GM18951 (cell line): Measurements from ENCODE around the gene ASNSD1.

ENCODE experiments used
- POLR2A ChIP-seq: IDR thresholded peaks from 4 replicates; pipeline ENCODE4 v1.6.1; 2011; ENCODE audit warnings: mild to moderate bottlenecking; ENCODE audit not compliant: insufficient read length, insufficient read depth; ENCODE audit errors: extremely low read depth
- in situ Hi-C: fragments of 300-500 bp; cut with MboI; formaldehyde crosslinking; loops from one replicate; pipeline ENCODE4 v1.12.0; 2022; ENCODE audit warnings: low sequenced_read_pairs, mixed read lengths, inconsistent platforms; ENCODE audit not compliant: unreplicated experiment

The ASNSD1 gene

GRCh38 chr2:189659734-189660133 is 1.5 kb upstream of the ASNSD1 start:
- in situ Hi-C loops = loop anchor here (25.0 kb wide), 2 partner anchors 103 to 403 kb away; partner anchors contain the start of genes MSTN and OSGEPL1
- TF ChIP-seq POLR2A = no peak

DNA sequence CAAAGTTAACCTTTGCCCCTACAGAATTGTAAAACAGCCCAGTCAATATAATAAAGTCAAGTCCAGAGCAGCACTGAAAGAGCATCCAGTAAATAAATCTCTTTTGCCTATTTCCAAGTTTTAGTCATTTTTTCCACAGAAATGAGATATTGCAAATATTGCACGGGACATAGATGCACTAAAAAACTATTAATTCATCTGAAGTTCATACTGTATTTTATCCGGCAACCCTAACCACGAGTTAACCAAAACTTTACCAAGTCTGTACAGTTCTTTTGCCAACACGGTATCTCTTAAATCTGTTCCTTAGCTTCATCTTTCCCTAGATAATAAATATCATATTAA is 484 bp upstream of the ASNSD1 start:
- TF ChIP-seq POLR2A = no peak
- in situ Hi-C loops = loop anchor here (25.0 kb wide), 2 partner anchors 102 to 402 kb away; partner anchors contain the start of genes MSTN and OSGEPL1

DNA sequence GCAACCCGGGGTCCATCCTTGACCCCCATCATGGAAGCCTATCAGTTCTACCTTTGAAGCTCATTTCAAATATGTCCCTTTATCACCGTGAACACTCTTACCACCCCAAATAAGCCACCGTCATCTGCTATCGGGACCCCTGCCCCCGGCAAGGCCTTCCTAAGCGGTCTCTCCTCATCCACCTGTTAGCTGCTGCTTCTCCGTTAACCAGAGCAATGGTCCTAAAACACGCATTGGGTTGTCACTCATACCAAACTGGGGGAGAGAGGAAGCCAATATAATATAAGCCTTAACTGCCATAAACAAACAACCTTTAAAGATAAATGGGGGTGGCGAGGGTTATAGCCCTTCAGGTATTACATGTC is 680 bp downstream of the ASNSD1 start:
- in situ Hi-C loops = loop anchor here (25.0 kb wide), 2 partner anchors 100 to 400 kb away; partner anchors contain the start of genes MSTN and OSGEPL1
- no peak for TF ChIP-seq POLR2A

DNA sequence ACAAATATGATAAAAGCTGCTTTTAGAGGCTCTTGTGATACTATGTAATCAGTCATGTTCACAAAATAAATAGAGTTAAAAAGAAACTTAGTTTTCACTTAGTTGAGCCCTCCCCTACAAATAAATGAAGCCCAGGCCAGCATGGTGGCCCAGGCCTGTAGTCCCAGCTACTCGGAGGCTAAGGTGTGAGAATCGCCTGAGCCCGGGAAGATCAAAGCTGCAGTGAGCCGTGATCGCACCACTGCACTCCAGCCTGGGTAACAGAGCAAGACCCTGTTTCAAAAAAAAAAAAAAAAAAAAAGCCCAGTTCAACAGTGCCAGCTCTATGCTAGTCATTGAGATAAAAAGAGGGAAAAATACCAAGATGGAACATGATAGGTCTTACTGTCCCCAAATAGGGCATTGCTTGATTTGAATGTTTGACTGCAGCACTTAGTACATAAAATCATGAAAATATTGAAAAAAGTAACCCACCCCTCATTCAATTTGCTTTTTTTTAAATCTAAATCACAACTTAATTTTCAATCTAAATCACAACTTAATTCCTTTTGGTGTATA is 1.5 kb downstream of the ASNSD1 start:
- TF ChIP-seq POLR2A = no peak
- in situ Hi-C loops = loop anchor here (25.0 kb wide), 2 partner anchors 100 to 400 kb away; partner anchors contain the start of genes MSTN and OSGEPL1

DNA sequence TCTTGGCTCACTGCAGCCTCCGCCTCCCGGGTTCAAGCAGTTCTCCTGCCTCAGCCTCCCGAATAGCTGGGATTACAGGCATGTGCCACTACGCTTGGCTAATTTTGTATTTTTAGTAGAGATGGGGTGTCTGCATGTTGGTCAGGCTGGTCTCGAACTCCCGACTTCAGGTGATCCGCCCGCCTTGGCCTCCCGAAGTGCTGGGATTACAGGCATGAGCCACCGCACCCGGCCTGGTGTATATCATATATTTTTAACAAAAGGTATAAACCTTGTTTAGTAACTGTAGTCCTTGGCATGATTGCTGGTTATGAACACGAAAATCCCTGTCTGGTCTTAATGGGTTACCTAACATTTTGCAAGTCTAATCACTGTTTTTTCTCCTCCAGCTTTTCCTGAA is 2.1 kb downstream of the ASNSD1 start:
- in situ Hi-C loops = loop anchor here (25.0 kb wide), 2 partner anchors 99 to 399 kb away; partner anchors contain the start of genes MSTN and OSGEPL1

DNA sequence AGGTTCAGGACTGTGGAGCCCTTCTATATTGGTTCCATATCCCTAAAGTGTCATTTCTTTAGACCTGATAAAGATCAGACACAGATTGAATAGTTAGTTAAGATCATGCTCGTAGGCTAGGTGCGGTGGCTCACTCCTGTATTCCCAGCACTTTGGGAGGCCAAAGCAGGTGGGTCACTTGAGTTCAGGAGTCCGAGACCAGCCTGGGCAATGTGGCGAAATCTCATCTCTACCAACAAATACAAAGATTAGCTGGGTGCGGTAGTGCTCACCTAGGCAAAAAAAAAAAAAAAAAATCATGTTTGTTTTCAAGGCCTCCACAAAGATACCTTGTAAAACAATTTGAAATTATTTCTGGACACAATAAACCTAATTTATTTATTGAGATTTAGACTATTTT is 8.7 kb downstream of the ASNSD1 start:
- in situ Hi-C loops = loop anchor here (25.0 kb wide), 2 partner anchors 92 to 392 kb away; partner anchors contain the start of genes MSTN and OSGEPL1
- no peak for TF ChIP-seq POLR2A

DNA sequence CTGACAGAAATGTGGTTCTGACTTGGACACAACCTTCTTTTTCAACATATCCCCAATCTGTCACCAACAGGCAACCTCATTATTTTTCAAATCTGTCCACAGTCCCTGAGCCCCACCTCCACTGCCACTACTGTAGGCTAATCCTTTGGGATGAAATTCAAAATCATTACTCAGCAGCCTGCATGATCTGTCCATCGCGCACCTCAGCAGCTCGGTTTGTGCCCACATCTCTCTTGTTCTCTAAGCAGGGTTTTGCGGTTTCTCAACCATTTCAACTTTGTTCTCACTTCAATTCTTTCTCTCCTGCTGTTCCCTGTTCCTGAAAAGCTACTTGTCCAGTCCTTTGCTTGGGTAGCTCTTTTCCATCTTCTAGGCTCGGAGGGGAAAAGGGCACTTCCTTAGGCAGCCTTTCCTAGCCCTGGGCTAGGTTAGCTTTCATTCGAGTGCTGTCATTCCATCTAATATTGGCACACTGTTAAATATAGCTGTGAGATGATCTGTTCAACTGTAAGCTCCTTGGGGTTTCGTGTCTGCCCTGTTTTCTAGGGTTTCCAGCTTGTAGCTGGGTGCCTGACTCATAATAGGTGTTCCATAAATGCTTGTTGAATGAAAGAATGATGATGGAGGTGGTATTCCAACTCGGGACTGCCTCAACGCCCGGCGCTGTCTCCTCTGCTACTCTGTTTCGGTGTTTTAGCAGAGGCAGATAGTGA is 12.6 kb downstream of the ASNSD1 start:
- in situ Hi-C loops = loop anchor here (25.0 kb wide), 2 partner anchors 88 to 388 kb away; partner anchors contain the start of genes MSTN and OSGEPL1
- TF ChIP-seq POLR2A = no peak

DNA sequence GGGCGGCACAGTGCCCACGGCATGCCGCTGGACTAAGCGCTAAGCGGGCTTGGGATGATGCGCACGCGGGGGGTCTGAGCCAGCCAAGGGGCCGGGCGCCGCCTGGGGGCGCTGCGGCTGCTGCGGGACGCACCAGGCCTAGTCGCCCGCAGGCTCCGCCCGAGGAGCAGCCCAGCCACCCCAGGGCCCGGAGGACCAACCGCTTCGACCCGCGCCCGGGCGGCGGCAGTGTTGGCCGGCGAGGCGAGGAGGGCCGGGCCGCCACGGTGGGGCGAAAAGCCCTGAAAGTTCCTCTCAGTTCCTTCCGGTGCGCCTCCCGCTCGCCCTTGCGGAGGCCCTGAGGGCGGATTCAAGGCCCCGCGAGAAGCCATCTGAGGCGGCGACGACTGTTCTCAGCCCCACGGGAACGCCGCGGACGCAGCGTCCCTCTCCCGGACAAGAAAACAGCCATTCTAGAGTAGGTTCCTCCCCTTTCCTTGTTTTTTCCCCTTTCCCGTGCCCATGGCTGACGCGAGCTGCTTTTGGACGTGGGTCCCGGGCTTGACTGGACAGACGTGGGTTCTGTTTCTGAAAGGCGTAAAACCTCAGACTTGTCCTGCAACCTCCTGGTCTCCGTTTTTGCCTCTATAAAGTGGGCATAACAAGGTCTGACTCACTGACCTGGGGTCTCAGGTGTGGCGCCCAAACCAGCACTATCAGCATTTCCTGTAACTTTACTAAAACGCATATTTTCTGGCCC is 13.3 kb downstream of the ASNSD1 start, which contains the start of gene ANKAR:
Gene ANKAR (plus strand): TSS at position 297 of the 739 bp plus-strand sequence. CDS start 1,821 bp downstream, outside the sequence.
- TF ChIP-seq POLR2A = peak; percentile 68

GRCh38 chr2:189676471-189676870 is 15.2 kb downstream of the ASNSD1 start:
- in situ Hi-C loops = no loop called here
- no peak for TF ChIP-seq POLR2A

More for the DNA sequence above, 13.3 kb downstream of the ASNSD1 start, which contains the start of gene ANKAR:
- in situ Hi-C loops = loop anchor here (25.0 kb wide), 2 partner anchors 88 to 388 kb away; partner anchors contain the start of genes MSTN and OSGEPL1

- no peak for TF ChIP-seq POLR2A
- in situ Hi-C loops = no loop called here
These were observed 18.0 kb downstream of the ASNSD1 start for GRCh38 chr2:189679226-189679625.

DNA sequence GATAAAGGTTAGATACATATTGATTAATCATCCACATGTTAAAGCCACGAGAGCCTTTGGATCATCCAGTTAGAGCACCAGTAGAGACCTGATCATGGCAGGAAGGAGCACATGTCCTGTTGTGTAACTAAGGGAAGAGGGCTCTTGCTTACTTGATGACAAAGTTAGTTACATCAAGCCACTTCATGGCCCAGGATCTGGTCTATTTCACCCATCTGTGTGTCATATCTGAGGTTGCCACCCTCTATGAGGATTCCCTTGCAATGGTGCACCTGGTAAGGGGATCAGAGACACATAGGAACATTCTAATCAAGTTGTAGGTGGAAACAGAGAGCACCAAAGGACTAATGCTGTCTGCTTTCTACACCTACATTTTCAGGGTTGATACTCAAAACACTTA is 19.9 kb downstream of the ASNSD1 start:
- in situ Hi-C loops = no loop called here
- TF ChIP-seq POLR2A = no peak

- no peak for TF ChIP-seq POLR2A
- in situ Hi-C loops = no loop called here
These were observed 20.6 kb downstream of the ASNSD1 start for GRCh38 chr2:189681903-189682302.

GRCh38 chr2:189683348-189683747 is 22.1 kb downstream of the ASNSD1 start:
- in situ Hi-C loops = no loop called here
- no peak for TF ChIP-seq POLR2A
